SJCRH30 (cell line): ENCODE data around the gene GNL3. TPM values are rescaled to one million over a fixed set of nuclear protein-coding genes. Genes with fewer than 3 reads are reported as not detected.

Experiments
- total RNA-seq: library from RNA; depleted of rRNA; stranded (reverse); fragments of >200 nt; shearing (Covaris generic); gene quantifications from 2 replicates; pipeline ENCODE4 v1.2.3, GENCODE V29; 2014; rRNA removed

The GNL3 gene
- total RNA-seq, 1 experiment from 2014 or later = 171 TPM

Other genes with a start within 250 kb of the GNL3 start
- gene SEMA3G, start 240.9 kb upstream of the GNL3 start, total RNA-seq = 0.03 and 0.10 TPM in 2 replicates
- 8.5 and 10.5 TPM in 2 replicates for gene TNNC1, start 232.0 kb upstream of the GNL3 start, total RNA-seq
- 32.8 and 43.5 TPM in 2 replicates for gene NISCH, start 230.4 kb upstream of the GNL3 start, total RNA-seq
- not detected in 2 replicates for gene STAB1, start 190.7 kb upstream of the GNL3 start, total RNA-seq
- 140 and 152 TPM in 2 replicates for gene NT5DC2, start 152.2 kb upstream of the GNL3 start, total RNA-seq
- gene UQCC5, start 149.4 kb upstream of the GNL3 start, total RNA-seq = 12.7 and 13.2 TPM in 2 replicates
- gene PBRM1, start 119 bp upstream of the GNL3 start, total RNA-seq = 60.0 and 64.2 TPM in 2 replicates
- 39.7 and 43.9 TPM in 2 replicates for gene GLT8D1, start 19.8 kb downstream of the GNL3 start, total RNA-seq
- gene SPCS1, start 20.1 kb downstream of the GNL3 start, total RNA-seq = 88.6 and 96.6 TPM in 2 replicates
- 23.3 and 24.1 TPM in 2 replicates for gene NEK4, start 84.9 kb downstream of the GNL3 start, total RNA-seq
- 0.04 TPM in 1 of 2 replicates, not detected in the other for gene ITIH1, start 91.6 kb downstream of the GNL3 start, total RNA-seq
- 0.28 TPM in 1 of 2 replicates, not detected in the other for gene ITIH3, start 108.8 kb downstream of the GNL3 start, total RNA-seq
- gene ITIH4, start 144.6 kb downstream of the GNL3 start, total RNA-seq = 0.71 TPM in 1 of 2 replicates, not detected in the other
- 35.7 and 38.6 TPM in 2 replicates for gene MUSTN1, start 149.0 kb downstream of the GNL3 start, total RNA-seq
- 12.1 and 14.7 TPM in 2 replicates for gene STIMATE, start 211.5 kb downstream of the GNL3 start, total RNA-seq